Natural killer cell treated with Interleukin-12 subunit alpha and Interleukin-12 subunit beta and Interleukin-15 and Interleukin-18, amount 100 ng/mL, for 72 hours (primary cell): ENCODE data around the gene PIM2. TPM values are rescaled to one million over a fixed set of nuclear protein-coding genes. Genes with fewer than 3 reads are reported as not detected.

Source experiments
- ATAC-seq, 2 donors: fragments of 150-1000 bp; cut with Tn5 transposase in 1 of 2; sonication (Bioruptor Pico), chemical (Tn5 transposase) in 1 of 2; 2 replicates each; pipeline ENCODE4 v1.10.0; 2021
- DNase-seq: peaks from one replicate; pipeline ENCODE4 v3.0.0; 2022; ENCODE audit warnings: low spot score
- H3K27ac Mint-ChIP-seq, 2 donors: 1 replicate in 1 of 2; 2 replicates in 1 of 2; pipeline ENCODE4 v1.8.0; 2022; ENCODE audit warnings: mixed read lengths in 2 of 2, mild to moderate bottlenecking in 1 of 2, moderate library complexity in 1 of 2
- H3K27me3 Mint-ChIP-seq, 2 donors: 1 replicate in 1 of 2; 2 replicates in 1 of 2; pipeline ENCODE4 v1.8.0; 2022; ENCODE audit warnings: mixed read lengths in 2 of 2
- H3K36me3 Mint-ChIP-seq: one replicate; pipeline ENCODE4 v1.8.0; 2022; ENCODE audit warnings: mixed read lengths
- H3K4me1 Mint-ChIP-seq, 2 donors: 1 replicate in 1 of 2; 2 replicates in 1 of 2; pipeline ENCODE4 v1.8.0; 2022; ENCODE audit warnings: low read depth in 2 of 2, mixed read lengths in 2 of 2, mild to moderate bottlenecking in 1 of 2
- H3K4me3 Mint-ChIP-seq: one replicate; pipeline ENCODE4 v1.8.0; 2022; ENCODE audit warnings: mixed read lengths
- H3K9me3 Mint-ChIP-seq: 2 replicates; pipeline ENCODE4 v1.8.0; 2022; ENCODE audit warnings: mixed read lengths
- total RNA-seq, 2 donors: library from RNA; stranded (reverse); gene quantifications; one replicate each; pipeline ENCODE4 v1.2.3, GENCODE V29; 2022

PIM2 gene
- total RNA-seq, 2 donors from 2014 or later, result 291 to 478 TPM

DNA sequence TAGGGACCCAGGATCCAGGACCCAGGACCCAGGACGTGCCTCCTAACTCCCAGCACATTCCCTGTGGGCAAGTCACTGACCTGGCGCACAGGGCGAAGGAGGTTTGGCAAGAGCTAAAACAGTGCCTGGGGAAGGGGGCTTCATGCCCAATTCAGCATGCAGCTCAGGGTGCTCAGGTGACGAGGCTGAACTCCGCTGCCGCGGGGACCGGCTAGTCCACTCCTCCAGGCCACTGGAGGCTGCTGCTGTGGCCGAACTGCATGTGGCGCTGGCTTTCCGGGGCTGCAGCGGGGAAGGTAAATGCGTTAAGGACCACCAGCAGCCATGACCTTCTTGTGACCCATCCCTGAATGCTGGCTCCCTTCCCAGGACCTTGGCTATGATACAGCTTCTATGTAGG is 4.9 kb upstream of the PIM2 start:
- Mint-ChIP-seq H3K4me3 (peak overlapping the region; percentile 80), H3K36me3 (peaks cover 6% of the 10 kb centered on the region), H3K9me3 (no peaks in the 10 kb centered on the region), H3K27ac (peak overlapping the region; percentile 76), H3K4me1 (peaks cover 25 to 47% of the 10 kb centered on the region in 2 donors), H3K27me3 (no peaks in the 10 kb centered on the region)
- no peak for DNase-seq
- ATAC-seq, result no peak

DNA sequence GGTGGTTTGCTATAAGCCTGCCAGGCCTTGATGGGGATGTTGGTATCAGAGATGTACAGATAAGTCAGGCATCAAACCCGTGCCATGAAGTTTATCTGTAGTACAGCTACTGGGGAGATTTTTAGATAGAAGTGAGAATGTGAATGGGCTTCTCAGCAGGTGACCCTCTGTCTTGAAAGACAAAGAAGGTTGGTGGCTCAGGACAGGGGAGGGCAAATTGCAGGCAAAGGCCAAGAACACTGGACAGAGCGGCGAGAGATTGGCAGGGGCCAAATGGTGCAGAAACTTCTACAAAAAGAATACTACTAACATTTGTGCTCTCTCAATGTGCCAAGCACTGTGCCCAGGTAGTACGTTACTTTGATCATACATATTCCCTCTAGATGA is 1.9 kb upstream of the PIM2 start:
- no peak for ATAC-seq
- Mint-ChIP-seq H3K9me3 (no peaks in the 10 kb centered on the region), H3K27me3 (no peaks in the 10 kb centered on the region), H3K27ac (peak overlapping the region; percentile 86 to 93), H3K36me3 (peaks cover 20% of the 10 kb centered on the region), H3K4me3 (peak overlapping the region; percentile 100), H3K4me1 (peaks cover 25 to 54% of the 10 kb centered on the region in 2 donors)
- DNase-seq, result no peak

GRCh38 chrX:48919947-48920717 is 1.3 kb upstream of the PIM2 start:
- H3K27ac Mint-ChIP-seq, result peak overlapping the region; percentile 86 to 93
- ATAC-seq (peak in 1 of 2 donors; percentile 42), DNase-seq (no peak)
- H3K4me3 Mint-ChIP-seq, result peak overlapping the region; percentile 100
- peaks cover 29 to 55% of the 10 kb centered on the region in 2 donors for H3K4me1 Mint-ChIP-seq
- peaks cover 20% of the 10 kb centered on the region for H3K36me3 Mint-ChIP-seq
- H3K27me3 Mint-ChIP-seq, result no peaks in the 10 kb centered on the region
- no peaks in the 10 kb centered on the region for H3K9me3 Mint-ChIP-seq

DNA sequence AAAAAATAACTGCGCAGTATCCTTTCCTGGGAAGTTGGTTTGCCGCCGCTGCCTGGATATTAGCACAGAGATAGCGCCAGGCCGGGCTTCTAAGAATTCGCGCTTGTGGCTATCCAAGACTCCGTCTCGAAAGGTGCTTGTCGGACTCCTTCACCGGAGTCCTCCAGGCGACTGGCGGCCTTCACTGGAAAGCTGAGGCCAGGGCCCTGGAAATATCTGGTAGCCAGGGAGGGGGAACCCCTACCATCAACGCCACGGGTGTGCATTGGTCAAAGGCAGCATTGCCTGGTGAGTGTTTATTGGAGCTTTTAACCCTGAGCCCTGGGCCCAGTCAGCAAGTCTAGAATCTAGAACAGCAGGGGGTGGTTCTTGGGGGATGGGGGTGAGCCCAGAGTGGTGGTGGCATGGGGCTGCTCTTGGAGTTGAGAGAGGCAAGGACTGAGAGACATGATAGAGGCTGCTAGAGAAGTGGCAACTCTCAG is 577 bp upstream of the PIM2 start:
- peaks cover 25% of the 10 kb centered on the region for H3K36me3 Mint-ChIP-seq
- no peaks in the 10 kb centered on the region for H3K9me3 Mint-ChIP-seq
- H3K27ac Mint-ChIP-seq, result peak overlapping the region; percentile 86 to 93
- H3K27me3 Mint-ChIP-seq, result no peaks in the 10 kb centered on the region
- peak; percentile 28 to 29 for ATAC-seq
- peaks cover 33 to 59% of the 10 kb centered on the region in 2 donors for H3K4me1 Mint-ChIP-seq
- no peak for DNase-seq
- H3K4me3 Mint-ChIP-seq, result peak overlapping the region; percentile 100

GRCh38 chrX:48918301-48918642 is 552 bp downstream of the PIM2 start:
- Mint-ChIP-seq H3K36me3 (peaks cover 22% of the 10 kb centered on the region), H3K27me3 (no peaks in the 10 kb centered on the region), H3K9me3 (no peaks in the 10 kb centered on the region), H3K4me1 (peaks cover 30 to 62% of the 10 kb centered on the region in 2 donors), H3K4me3 (peak overlapping the region; percentile 100), H3K27ac (peak overlapping the region; percentile 86 to 93)
- ATAC-seq (no peak), DNase-seq (no peak)

GRCh38 chrX:48917139-48918001 is 1.5 kb downstream of the PIM2 start:
- H3K9me3 Mint-ChIP-seq, result no peaks in the 10 kb centered on the region
- no peaks in the 10 kb centered on the region for H3K27me3 Mint-ChIP-seq
- peaks cover 33 to 62% of the 10 kb centered on the region in 2 donors for H3K4me1 Mint-ChIP-seq
- H3K4me3 Mint-ChIP-seq, result peak overlapping the region; percentile 100
- ATAC-seq (peak; percentile 61 to 70), DNase-seq (peak; percentile 92)
- H3K36me3 Mint-ChIP-seq, result peaks cover 25% of the 10 kb centered on the region
- H3K27ac Mint-ChIP-seq, result peak overlapping the region; percentile 86 to 93

DNA sequence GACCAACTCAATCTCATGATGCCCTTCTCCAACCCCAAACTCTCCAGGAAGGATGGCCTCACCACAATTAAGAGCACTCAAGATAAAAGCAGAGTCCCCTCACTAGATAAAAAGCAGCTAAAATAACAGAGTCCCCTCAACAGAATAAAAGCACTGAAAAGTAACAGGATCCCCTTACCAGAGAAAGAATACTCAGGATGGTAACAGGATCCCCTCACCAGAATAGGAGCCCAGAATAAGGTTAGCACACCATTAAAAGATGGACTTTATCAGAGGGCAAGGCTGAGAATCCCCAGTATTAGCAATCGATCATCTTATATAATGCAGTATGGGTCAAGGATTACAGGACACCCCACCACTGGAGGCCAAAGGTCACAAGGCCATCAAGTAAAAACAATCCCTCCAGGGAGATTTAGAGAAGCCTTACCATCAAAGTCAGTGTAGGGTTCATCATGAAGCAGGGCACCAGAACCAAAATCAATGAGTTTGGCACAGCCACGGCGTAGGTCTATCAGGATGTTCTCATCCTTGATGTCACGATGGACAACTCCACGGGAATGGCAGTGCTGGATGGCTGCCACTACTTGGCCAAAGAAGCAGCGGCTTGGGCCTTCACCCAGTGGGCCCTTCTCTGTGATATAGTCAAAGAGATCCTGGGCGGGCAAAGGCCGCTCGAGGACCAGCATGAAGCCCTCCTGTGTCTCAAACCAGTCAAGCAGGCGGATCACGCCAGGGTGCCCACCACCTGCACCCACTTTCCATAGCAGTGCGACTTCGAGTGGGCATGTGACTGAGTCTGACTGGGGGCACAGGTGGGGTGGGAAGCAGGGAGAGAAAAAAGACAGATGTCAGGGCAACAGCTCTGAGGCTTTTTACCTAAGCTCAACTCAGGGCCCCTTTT is 4.0 kb downstream of the PIM2 start:
- Mint-ChIP-seq H3K4me3 (peak overlapping the region; percentile 100), H3K27me3 (peaks cover 0 to 7% of the 10 kb centered on the region in 2 donors), H3K9me3 (no peaks in the 10 kb centered on the region), H3K4me1 (peaks cover 44 to 66% of the 10 kb centered on the region in 2 donors), H3K27ac (peak overlapping the region; percentile 56 to 87), H3K36me3 (peaks cover 32% of the 10 kb centered on the region)
- ATAC-seq (no peak), DNase-seq (no peak)

DNA sequence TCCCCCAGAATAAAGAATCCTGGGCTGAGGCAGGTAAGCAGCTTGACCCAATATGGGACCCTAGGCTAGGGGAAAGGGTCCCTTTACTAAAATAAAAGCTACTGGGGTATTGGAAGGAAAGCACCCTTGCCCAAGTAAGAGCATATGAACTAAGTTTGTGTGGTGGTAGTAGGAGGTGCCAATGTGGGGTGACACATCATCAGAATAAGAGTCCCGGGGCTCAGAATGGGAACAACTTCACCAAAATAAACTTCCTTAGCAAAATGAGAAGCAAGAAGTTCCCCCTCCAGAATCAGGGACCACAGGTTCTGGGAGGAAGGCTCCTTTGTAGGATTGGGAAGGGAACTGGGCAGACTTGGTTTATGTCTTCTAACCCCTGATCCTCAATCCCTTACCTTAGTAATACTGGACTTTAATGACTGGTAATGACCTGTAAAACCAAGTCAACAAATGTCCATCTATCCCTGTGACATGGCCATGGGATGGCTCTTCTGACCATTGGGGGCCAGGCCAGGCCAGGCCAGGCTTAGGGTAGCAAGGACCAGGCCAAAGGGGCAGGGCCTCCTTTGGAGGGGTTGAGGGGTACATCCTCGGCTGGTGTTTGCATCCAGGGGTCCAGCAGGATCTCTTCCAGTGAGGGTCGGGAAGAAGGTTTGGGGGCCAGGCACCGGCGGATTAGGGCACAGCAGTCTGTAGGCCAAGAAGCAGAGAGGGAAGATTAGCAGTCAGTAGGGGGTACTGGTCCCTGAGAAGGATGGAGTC is 5.0 kb downstream of the PIM2 start:
- Mint-ChIP-seq H3K27me3 (peaks cover 0 to 7% of the 10 kb centered on the region in 2 donors), H3K27ac (peak overlapping the region; percentile 56 to 87), H3K36me3 (peaks cover 32% of the 10 kb centered on the region), H3K4me3 (peak overlapping the region; percentile 100), H3K4me1 (peaks cover 38 to 59% of the 10 kb centered on the region in 2 donors), H3K9me3 (no peaks in the 10 kb centered on the region)
- ATAC-seq (no peak), DNase-seq (no peak)

GRCh38 chrX:48911412-48912182 is 7.2 kb downstream of the PIM2 start, which contains the start of gene SLC35A2:
Gene SLC35A2, minus strand, starts transcription at chrX:48911646. Its CDS starts 10 bp downstream, at chrX:48911636.
- Mint-ChIP-seq H3K4me3 (peak within 1 kb of the TSS; percentile 100), H3K27ac (peak within 1 kb of the TSS; percentile 87 to 92), H3K27me3 (peaks cover 0 to 10% of the 10 kb centered on the region in 2 donors), H3K4me1 (peaks cover 38 to 54% of the 10 kb centered on the region in 2 donors), H3K9me3 (no peaks in the 10 kb centered on the region), H3K36me3 (peaks cover 18% of the 10 kb centered on the region)
- DNase-seq (peak; percentile 85), ATAC-seq (peak; percentile 87)

GRCh38 chrX:48910926-48911411 is 7.9 kb downstream of the PIM2 start:
- Mint-ChIP-seq H3K9me3 (no peaks in the 10 kb centered on the region), H3K27ac (peak overlapping the region; percentile 87 to 92), H3K4me1 (peaks cover 38 to 54% of the 10 kb centered on the region in 2 donors), H3K4me3 (peak overlapping the region; percentile 100), H3K36me3 (peaks cover 18% of the 10 kb centered on the region), H3K27me3 (peaks cover 0 to 10% of the 10 kb centered on the region in 2 donors)
- ATAC-seq, result peak; percentile 0 to 14
- no peak for DNase-seq

GRCh38 chrX:48909703-48910294 is 9.0 kb downstream of the PIM2 start:
- no peaks in the 10 kb centered on the region for H3K9me3 Mint-ChIP-seq

More at GRCh38 chrX:48909703-48910294, 9.0 kb downstream of the PIM2 start:
- ATAC-seq (no peak), DNase-seq (no peak)
- Mint-ChIP-seq H3K27me3 (peaks cover 0 to 10% of the 10 kb centered on the region in 2 donors), H3K4me1 (peaks cover 30 to 45% of the 10 kb centered on the region in 2 donors), H3K36me3 (peaks cover 15% of the 10 kb centered on the region), H3K27ac (no peak overlapping the region), H3K4me3 (no peak overlapping the region)
